NCI-H748 treated with DMSO at 0.1 percent for 48 hours (cell line): ENCODE data around the gene EAF1.
"Not testable (repeated sequence)": the region's sequence is repeated elsewhere in the genome, so short reads cannot be mapped to it uniquely, and the experiment has no call there.

Experiments
- DNase-seq: peaks from one replicate; lab custom pipeline; 2025; lab: John Stamatoyannopoulos, UW

The EAF1 gene

DNA sequence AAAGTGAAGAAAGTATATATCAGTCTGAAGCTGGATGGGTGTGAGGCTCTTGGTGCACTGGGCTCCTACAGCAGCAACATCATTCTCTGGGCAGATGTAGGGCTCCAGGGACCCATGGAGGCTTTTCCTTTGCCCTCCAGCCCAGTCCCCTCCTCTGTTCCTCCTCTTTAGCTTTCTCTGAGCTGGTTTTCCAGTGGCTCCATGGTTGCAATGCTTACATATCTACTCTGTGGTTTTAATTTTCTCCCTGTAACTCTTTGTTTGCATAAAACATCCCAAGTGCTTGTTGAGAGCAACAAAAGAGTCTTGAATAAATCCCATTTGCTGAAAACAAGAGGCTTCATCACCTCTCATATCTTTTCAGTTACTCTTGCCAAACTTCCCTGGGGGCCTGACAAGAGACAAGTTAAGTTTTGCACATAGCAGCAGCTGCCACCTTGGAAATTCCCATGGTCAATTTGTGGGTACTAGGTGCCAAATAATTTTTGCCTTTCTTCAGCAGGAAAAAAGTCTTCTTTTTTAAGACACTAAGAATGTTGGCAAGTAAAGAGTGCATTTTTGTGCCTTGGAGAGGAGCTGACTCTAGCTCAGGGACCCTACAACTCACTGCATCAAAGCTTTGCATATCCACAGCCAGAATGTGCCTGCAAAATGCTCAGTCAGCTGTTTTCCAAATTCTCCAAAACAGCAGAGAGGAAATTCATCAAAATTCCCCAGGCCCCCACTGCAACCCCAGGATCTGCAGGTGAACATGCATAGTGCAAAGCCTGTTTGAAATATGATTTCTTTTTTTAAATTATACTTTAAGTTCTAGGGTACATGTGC, 52.2 kb downstream of the EAF1 start:
- no peak for DNase-seq

DNA sequence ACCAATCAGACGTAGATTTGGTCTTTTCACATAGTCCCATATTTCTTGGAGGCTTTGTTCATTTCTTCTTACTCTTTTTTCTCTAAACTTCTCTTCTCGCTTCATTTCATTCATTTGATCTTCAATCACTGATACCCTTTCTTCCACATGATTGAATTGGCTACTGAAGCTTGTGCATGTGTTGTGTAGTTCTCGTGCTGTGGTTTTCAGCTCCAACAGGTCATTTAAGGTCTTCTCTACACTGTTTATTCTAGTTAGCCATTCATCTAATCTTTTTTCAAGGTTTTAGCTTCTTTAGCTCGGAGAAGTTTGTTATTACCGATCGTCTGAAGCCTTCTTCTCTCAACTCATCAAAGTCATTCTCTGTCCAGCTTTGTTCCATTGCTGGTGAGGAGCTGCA, 57.2 kb downstream of the EAF1 start:
- DNase-seq, result not testable (repeated sequence)

DNA sequence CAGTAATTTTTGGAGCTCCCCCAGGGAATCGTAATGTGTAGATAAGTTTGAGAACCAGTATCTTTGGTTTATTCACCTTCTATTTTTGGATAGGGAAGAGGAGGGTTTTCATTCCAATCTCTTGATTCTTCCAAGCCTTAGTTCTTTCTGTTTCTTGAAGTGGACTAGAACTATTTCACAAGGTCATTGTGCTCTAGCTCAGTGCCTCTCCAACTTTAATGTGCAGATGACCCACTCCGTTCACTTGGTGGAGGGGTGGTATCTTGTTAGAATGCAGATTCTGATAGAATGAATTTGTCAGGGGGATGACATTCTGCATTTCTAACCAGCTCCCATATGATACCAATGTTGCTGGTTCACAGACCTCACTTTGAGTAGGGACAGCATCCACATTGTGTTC, 58.6 kb downstream of the EAF1 start:
- no peak for DNase-seq

DNA sequence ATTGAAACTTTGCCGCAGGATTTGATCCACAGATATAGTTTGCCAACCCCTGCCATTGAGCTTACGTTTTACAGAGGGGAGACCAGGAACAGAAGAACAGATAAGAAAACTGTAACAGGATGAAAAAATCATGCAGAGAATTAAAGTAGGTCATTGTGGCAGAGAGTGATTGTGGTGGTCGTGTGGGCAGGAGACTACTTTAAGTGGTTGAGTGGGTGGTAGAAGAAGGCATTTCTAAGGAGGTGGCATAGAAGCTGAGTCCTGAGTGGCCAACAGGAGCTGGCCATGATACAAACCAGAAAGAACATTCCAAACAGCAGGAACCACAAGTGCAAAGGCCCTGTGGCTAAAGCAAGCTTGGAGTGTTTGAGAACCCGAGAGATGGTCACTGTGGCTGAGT, 59.6 kb downstream of the EAF1 start:
- no peak for DNase-seq

DNA sequence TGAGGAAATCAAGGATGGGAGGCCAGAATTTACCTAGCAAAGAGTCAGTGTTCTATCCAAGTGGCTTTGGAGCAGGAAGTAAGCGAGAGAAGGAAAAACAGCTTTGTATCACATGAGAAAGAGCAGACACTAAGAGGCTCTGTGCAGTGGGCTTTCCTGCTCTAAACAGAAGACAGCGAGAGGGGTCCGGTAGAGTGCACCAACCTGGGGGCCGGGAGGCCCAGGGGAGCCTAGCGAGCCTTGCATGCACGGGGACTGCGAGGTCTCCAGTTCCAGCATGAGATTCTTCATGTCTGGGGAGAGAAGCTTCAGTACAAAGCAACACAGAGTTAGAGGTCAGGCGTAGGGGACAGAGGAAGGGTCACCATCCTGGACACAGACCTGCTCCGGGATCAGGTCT, 60.6 kb downstream of the EAF1 start:
- no peak for DNase-seq

DNA sequence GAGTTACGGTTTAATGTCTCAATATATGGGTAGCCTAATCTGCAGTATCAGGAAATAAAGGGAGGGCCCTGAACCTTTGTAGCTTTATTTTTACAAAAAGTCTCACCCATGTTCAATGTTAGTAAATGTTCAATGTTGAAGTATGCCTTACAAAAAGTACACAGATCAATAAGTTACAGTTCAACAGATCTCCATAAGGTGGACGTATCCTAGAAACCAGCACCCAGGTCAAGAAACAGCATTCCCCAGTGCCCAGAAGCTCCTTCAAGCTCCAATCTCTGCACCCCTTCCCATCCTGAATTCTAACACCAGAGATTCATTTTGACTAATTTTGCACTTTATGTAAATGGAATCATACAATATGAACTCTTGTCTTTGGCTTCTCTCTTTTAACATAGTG, 62.8 kb downstream of the EAF1 start:
- DNase-seq, result no peak

DNA sequence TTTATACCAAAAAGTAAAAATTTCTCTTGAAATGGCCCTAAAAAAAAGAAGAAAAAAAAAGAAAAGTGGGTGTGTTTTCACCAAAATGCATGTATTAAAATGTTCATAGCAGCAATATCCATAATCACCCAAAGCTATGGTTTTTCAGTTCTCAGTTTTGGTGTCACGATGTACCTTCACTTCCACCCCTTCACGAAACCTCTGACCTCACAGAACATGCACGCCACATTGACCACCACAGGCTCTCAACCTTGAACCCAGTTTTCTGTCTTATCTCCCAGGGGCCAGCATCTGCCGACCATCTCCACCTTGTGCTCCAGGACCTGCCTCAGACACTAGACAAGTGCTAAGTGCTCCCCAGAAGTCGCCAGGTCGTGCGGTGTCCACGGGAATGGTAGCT, 63.7 kb downstream of the EAF1 start:
- DNase-seq, result no peak
